PFSK-1 (cell line): ENCODE measurements around the gene CST2.

Experiments used
- FOXP2 ChIP-seq: optimal IDR thresholded peaks from 2 replicates; pipeline ENCODE3; 2011; ENCODE audit warnings: borderline replicate concordance, control low read depth, inconsistent platforms; ENCODE audit not compliant: insufficient read depth; ENCODE audit errors: extremely low read length, extremely low read depth
- POLR2AphosphoS5 ChIP-seq: IDR thresholded peaks from 2 replicates; pipeline ENCODE4 v1.6.1; 2012; ENCODE audit warnings: low read depth, mild to moderate bottlenecking, control low read depth, low read length, moderate library complexity
- SIN3A ChIP-seq: IDR thresholded peaks from 2 replicates; pipeline ENCODE4 v1.6.1; 2012; ENCODE audit warnings: mild to moderate bottlenecking, low read length, moderate library complexity, borderline replicate concordance; ENCODE audit not compliant: insufficient read depth
- TAF1 ChIP-seq: IDR thresholded peaks from 2 replicates; pipeline ENCODE4 v1.6.1; 2012; ENCODE audit warnings: low read length, control low read depth, borderline replicate concordance; ENCODE audit not compliant: insufficient read depth
- TF ChIP-seq, protein P1 (sequence below), 2 experiments: IDR thresholded peaks; 2 replicates each; pipeline versions ENCODE4 v1.6.1 to v1.8.0; 2011 to 2012; ENCODE audit warnings: low read depth in 2 of 2, low read length in 2 of 2, control low read depth in 1 of 2, inconsistent platforms in 1 of 2, mild to moderate bottlenecking in 1 of 2, moderate library complexity in 1 of 2; ENCODE audit not compliant: insufficient read depth in 1 of 2

Gene CST2

DNA sequence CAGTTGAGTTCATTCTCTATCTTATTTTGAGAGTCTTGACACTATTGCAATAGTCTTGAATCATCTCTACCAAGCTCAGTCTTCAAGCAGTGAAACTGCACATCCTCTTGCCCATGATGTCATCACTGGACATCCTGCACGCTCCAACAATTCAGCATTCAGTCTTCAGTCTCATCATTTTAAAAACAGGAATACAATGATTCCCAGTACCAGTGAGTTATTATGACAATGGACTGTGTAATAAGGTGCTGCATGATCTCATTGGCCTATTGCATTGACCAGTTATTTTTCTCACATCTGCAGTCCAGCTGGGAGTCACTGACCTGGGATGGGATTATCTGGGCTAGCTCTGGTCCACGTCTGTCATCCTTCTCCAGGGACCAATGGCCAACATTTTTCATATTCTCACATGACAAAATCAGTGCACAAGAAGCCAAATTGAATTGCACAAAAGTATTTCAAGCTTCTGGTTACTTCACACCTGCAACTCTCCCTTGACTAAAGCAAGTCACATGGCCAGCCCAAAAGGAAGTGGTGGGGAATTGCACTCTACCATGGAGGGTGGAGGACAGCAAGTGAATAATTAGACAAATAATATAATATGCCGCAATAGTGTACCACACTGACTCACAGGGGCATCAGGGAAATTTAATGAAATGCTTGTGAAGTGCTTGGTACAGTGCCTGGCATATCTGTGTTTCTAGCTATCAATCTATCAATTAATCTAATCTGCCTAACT, 6.4 kb upstream of the CST2 start:
- TF ChIP-seq, protein P1, sequence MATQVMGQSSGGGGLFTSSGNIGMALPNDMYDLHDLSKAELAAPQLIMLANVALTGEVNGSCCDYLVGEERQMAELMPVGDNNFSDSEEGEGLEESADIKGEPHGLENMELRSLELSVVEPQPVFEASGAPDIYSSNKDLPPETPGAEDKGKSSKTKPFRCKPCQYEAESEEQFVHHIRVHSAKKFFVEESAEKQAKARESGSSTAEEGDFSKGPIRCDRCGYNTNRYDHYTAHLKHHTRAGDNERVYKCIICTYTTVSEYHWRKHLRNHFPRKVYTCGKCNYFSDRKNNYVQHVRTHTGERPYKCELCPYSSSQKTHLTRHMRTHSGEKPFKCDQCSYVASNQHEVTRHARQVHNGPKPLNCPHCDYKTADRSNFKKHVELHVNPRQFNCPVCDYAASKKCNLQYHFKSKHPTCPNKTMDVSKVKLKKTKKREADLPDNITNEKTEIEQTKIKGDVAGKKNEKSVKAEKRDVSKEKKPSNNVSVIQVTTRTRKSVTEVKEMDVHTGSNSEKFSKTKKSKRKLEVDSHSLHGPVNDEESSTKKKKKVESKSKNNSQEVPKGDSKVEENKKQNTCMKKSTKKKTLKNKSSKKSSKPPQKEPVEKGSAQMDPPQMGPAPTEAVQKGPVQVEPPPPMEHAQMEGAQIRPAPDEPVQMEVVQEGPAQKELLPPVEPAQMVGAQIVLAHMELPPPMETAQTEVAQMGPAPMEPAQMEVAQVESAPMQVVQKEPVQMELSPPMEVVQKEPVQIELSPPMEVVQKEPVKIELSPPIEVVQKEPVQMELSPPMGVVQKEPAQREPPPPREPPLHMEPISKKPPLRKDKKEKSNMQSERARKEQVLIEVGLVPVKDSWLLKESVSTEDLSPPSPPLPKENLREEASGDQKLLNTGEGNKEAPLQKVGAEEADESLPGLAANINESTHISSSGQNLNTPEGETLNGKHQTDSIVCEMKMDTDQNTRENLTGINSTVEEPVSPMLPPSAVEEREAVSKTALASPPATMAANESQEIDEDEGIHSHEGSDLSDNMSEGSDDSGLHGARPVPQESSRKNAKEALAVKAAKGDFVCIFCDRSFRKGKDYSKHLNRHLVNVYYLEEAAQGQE (IDR thresholded peaks at IDR 0.05; ENCODE audit: insufficient read depth in 1 of 2, low read depth in 2 of 2, low read length in 2 of 2) = no peak
- TF ChIP-seq SIN3A (no peak), FOXP2 (no peak)

DNA sequence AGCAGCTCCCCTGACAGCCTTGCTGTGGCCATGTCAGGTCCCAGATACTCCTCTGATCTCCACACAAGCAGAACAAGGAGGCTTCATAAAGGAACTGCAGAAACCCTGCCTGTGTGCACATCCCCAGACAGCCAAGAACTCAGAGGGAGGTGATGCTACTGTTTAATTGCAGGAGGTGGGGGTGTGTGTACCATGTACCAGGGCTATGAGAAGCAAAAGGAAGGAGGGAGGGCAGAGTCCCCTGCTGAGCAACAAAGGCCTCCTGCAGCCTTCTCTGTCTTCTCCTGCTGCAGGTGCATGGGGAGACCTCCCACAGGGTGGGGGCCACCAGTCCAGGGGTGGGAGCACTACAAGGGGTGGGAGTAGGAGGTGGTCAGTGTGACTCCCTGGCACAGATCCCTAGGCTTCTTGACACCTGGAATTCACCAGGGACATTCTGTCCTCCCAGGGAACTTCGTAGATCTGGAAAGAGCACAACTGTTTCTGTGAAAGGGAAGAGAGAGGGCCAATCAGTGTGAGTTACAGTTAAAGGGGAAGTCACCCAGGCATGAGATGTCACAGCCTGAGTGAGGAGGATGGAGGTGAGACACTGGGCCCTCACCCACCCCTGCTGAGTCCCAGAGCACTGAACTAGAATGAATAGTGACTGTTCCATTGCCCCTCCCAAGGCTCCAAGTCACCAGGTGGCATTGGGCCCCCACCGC, 2.8 kb downstream of the CST2 start:
- TF ChIP-seq TAF1 (no peak), POLR2AphosphoS5 (no peak), FOXP2 (no peak), SIN3A (no peak)
- TF ChIP-seq, protein P1 (IDR thresholded peaks at IDR 0.05; ENCODE audit: insufficient read depth in 1 of 2, low read depth in 2 of 2, low read length in 2 of 2) = no peak

DNA sequence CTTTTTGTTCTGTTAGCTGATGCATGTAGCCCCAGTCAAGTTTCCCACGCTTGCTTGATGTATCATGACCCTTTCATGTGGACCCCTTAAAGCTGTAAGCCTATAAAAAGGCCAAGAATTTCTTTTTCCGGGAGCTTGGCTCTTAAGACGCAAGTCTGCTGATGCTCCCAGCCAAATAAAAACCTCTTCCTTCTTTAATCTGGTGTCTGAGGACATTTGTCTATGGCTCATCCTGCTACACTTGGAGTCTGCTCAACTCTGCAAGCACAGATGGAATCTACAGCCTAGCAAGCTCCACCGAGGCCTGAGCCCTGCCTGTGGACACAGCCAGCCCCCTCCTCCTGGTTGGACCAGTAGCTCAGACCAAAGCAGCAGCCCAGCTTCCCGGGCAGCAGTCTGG, 3.4 kb downstream of the CST2 start:
- no peak for TF ChIP-seq TAF1
- TF ChIP-seq FOXP2 = no peak
- no peak for TF ChIP-seq POLR2AphosphoS5
- TF ChIP-seq, protein P1 (IDR thresholded peaks at IDR 0.05; ENCODE audit: insufficient read depth in 1 of 2, low read depth in 2 of 2, low read length in 2 of 2) = no peak
- no peak for TF ChIP-seq SIN3A

DNA sequence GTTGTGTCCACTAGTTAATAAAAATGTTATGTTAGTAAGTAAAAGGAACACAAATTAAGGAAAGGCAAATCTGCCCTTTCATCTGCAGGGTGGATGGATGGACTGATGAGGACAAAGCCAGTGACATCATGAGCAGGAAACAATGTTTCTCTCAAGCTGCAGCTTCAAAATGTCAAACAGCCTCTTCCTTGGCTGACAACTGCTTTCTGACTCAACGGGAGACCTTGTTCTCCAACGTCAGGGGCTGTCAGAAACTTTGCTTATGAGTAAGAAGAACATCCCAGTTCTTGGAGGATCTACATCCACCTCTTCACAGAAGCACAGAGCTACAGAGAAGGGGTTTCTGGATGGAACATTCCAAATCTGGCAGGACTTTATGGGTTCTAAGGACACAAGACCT, 6.0 kb downstream of the CST2 start:
- TF ChIP-seq POLR2AphosphoS5 = no peak

DNA sequence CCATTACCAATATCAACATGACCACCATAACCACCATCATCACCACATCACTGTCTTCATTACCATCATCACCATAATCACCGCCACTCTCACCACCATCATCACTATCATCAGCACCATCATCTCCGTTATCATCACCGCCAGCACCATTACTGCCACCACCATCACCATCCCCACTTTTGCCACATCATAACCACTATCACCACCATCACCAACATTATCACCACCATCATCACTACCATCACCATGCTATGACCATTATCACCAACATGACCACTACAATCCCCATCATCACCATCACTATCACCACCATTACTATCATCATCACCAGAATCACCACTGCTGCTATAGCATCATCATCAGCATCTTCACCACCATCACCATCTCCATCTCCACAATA, 25.7 kb downstream of the CST2 start:
- TF ChIP-seq POLR2AphosphoS5 (no peak), SIN3A (no peak), FOXP2 (no peak), TAF1 (no peak)
- TF ChIP-seq, protein P1 (IDR thresholded peaks at IDR 0.05; ENCODE audit: insufficient read depth in 1 of 2, low read depth in 2 of 2, low read length in 2 of 2) = no peak
